Vagina (tissue), 2 donors: Measurements from ENCODE around the gene IL10RA. TPM values are rescaled to one million over a fixed set of nuclear protein-coding genes. Genes with fewer than 3 reads are reported as not detected.

Experiments
- DNase-seq, 2 donors: peaks; one replicate each; pipeline ENCODE4 v3.0.0-alpha.2; 2017; ENCODE audit errors: extremely low spot score in 2 of 2
- H3K27ac ChIP-seq: fragments of 200-600 bp; sonication (generic); one replicate; pipeline ENCODE4 v1.5.1; 2019
- H3K27me3 ChIP-seq: fragments of 200-600 bp; sonication (generic); one replicate; pipeline ENCODE4 v1.5.1; 2019
- H3K36me3 ChIP-seq, 2 donors: fragments of 200-600 bp; sonication (generic); one replicate each; pipeline ENCODE4 v1.5.1; 2017 to 2019
- H3K4me1 ChIP-seq: fragments of 200-600 bp; sonication (generic); one replicate; pipeline ENCODE4 v1.5.1; 2019
- H3K4me3 ChIP-seq, 2 donors: fragments of 200-600 bp; sonication (generic); 1 replicate in 1 of 2; 2 replicates in 1 of 2; pipeline ENCODE4 v1.5.1; 2016 to 2019
- H3K9me3 ChIP-seq: fragments of 200-600 bp; sonication (generic); one replicate; pipeline ENCODE4 v1.5.1; 2019
- CTCF ChIP-seq, 3 experiments: fragments of 450-650 bp in 2 of 3; fragments of 200-600 bp in 1 of 3; sonication (generic) in 1 of 3; IDR thresholded peaks; one replicate each; pipeline ENCODE4 v1.5.1; 2017 to 2019; ENCODE audit warnings: antibody characterized with exemption in 3 of 3, mild to moderate bottlenecking in 2 of 3, moderate library complexity in 2 of 3
- POLR2A ChIP-seq, 2 donors: fragments of 450-650 bp; IDR thresholded peaks; one replicate each; pipeline ENCODE4 v1.6.1; 2017; ENCODE audit warnings: antibody characterized with exemption in 2 of 2, mild to moderate bottlenecking in 2 of 2, moderate library complexity in 2 of 2
- POLR2AphosphoS5 ChIP-seq, 2 donors: sonication (generic); formaldehyde crosslinking; IDR thresholded peaks; one replicate each; pipeline ENCODE4 v1.9.0; 2017; ENCODE audit warnings: antibody characterized with exemption in 2 of 2, mild to moderate bottlenecking in 2 of 2, low read depth in 1 of 2; ENCODE audit not compliant: insufficient read depth in 1 of 2
- intact Hi-C: fragments of 100-400 bp; cut with DNase I; formaldehyde crosslinking; loops from one replicate; pipeline ENCODE4 v1.15.1; 2023
- total RNA-seq: library from RNA; depleted of rRNA; stranded (reverse); fragments of >200 nt; gene quantifications from one replicate; pipeline ENCODE4 v1.2.3, GENCODE V29; 2016

IL10RA gene
- total RNA-seq, 1 donor from 2014 or later, result 29.0 TPM

- no peak overlapping the region for H3K4me3 ChIP-seq
- H3K27ac ChIP-seq, result peak overlapping the region; percentile 13
- no peak for DNase-seq
- intact Hi-C loops, result no loop called here
- H3K9me3 ChIP-seq, result no peaks in the 10 kb centered on the region
- no peaks in the 10 kb centered on the region for H3K36me3 ChIP-seq
- no peaks in the 10 kb centered on the region for H3K27me3 ChIP-seq
- no peak for TF ChIP-seq CTCF (IDR thresholded peaks at IDR 0.05)
- no peak for TF ChIP-seq POLR2AphosphoS5 (IDR thresholded peaks at IDR 0.05; ENCODE audit: insufficient read depth in 1 of 2, low read depth in 1 of 2)
- H3K4me1 ChIP-seq, result no peaks in the 10 kb centered on the region
Observed at GRCh38 chr11:118008271-118008911, 22.2 kb downstream of the IL10RA start.

GRCh38 chr11:118009864-118010737 is 23.9 kb downstream of the IL10RA start:
- H3K27ac ChIP-seq, result no peak overlapping the region
- no peak overlapping the region for H3K4me3 ChIP-seq
- H3K9me3 ChIP-seq, result no peaks in the 10 kb centered on the region
- DNase-seq, result no peak
- H3K27me3 ChIP-seq, result no peaks in the 10 kb centered on the region
- H3K4me1 ChIP-seq, result no peaks in the 10 kb centered on the region
- TF ChIP-seq CTCF (IDR thresholded peaks at IDR 0.05) (no peak), POLR2AphosphoS5 (IDR thresholded peaks at IDR 0.05; ENCODE audit: insufficient read depth in 1 of 2, low read depth in 1 of 2) (no peak), POLR2A (IDR thresholded peaks at IDR 0.05) (no peak)
- no peaks in the 10 kb centered on the region for H3K36me3 ChIP-seq
- intact Hi-C loops, result no loop called here

DNA sequence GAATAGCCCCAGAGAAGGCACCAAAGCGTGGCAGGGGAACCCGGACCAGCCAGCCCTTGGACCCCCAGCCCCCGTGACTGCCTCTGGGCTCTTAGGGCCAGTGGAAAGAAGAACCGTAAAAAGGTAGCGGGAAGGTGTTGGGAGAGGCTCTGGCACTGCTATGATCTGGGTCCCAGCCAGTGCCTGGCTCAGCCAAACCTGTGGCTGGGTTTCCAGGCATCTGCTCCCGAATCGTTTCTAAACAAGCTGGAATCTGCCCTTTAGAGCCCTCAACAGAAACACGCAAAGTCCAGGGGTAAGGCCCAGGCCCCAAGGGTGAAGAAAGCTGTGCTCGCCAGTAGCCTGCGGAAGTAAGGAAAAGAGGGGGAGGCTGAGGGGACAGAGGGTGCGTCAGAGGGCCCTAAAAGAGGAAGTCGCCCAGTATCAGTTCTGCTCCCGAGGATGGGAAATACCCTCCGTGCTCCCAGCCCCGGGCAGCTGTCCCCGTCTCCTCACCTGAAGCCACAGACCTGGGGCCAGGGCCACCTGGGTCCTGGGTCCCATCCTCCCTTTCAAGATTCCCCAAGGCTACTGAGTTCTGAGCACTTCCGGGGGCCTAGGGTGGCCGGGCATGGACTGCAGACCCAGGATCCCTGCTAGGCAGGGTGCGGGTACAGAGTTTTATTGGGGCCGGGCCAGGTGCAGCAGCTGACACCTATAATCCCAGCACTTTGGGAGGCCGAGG is 24.7 kb downstream of the IL10RA start:
- no peak overlapping the region for H3K27ac ChIP-seq

DNA sequence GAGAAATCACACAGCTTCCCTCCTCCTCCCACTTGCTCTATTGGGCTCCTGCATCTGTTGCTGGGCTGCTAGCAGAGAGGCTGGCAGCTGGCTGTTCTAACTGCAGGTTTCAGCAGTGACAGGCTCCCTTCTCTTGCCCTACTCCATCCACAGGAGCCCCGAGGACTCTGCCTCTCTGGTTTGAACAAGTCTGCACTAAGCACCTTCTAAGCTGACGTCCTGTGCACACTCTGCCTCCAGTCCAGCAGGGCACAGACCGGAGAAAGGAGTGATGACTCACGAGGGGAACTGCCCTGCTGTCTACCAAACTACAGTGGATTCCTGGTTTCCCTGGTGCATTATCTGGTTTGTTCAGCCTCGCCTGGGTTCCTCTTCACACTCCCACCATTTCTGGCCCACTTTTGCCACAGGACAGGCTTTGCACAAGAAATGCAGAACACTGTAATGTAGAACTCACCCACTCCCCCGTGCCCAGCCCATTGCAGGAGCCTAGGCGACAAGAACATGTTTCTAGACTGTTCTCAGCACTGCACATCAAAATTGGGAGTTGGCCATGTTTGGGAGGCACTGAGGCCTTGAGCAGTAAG is 26.0 kb downstream of the IL10RA start:
- no peaks in the 10 kb centered on the region for H3K9me3 ChIP-seq
- H3K27me3 ChIP-seq, result no peaks in the 10 kb centered on the region
- no peaks in the 10 kb centered on the region for H3K36me3 ChIP-seq
- DNase-seq, result no peak
- no peak for TF ChIP-seq CTCF (IDR thresholded peaks at IDR 0.05)
- no peak for TF ChIP-seq POLR2A (IDR thresholded peaks at IDR 0.05)
- TF ChIP-seq POLR2AphosphoS5 (IDR thresholded peaks at IDR 0.05; ENCODE audit: insufficient read depth in 1 of 2, low read depth in 1 of 2), result no peak
- H3K27ac ChIP-seq, result no peak overlapping the region
- H3K4me1 ChIP-seq, result no peaks in the 10 kb centered on the region
- H3K4me3 ChIP-seq, result no peak overlapping the region
- intact Hi-C loops, result no loop called here

More for the DNA sequence above, 24.7 kb downstream of the IL10RA start:
- Histone ChIP-seq H3K4me3 (no peak overlapping the region), H3K9me3 (no peaks in the 10 kb centered on the region), H3K4me1 (no peaks in the 10 kb centered on the region), H3K36me3 (no peaks in the 10 kb centered on the region), H3K27me3 (no peaks in the 10 kb centered on the region)
- DNase-seq, result peak in 1 of 2 donors; percentile 84
- intact Hi-C loops, result no loop called here
- TF ChIP-seq POLR2A (IDR thresholded peaks at IDR 0.05) (no peak), CTCF (IDR thresholded peaks at IDR 0.05) (no peak), POLR2AphosphoS5 (IDR thresholded peaks at IDR 0.05; ENCODE audit: insufficient read depth in 1 of 2, low read depth in 1 of 2) (no peak)
